Measurements from ENCODE around the gene WDCP. TPM values are rescaled to one million over a fixed set of nuclear protein-coding genes. Genes with fewer than 3 reads are reported as not detected.

WDCP gene
- total RNA-seq, 1 experiment from 2014 or later: 5.6 TPM

- no peak overlapping the region for H3K4me3 ChIP-seq (ENCODE audit: low read length)
- H3K4me2 ChIP-seq (ENCODE audit: low read length): no peak overlapping the region
- ChIA-PET POLR2A (ENCODE audit: unreplicated experiment) (no interaction called here), CTCF (no interaction called here)
- intact Hi-C loops (cut with micrococcal nuclease): no loop called here
- H3K27me3 ChIP-seq (ENCODE audit: low read length): no peaks in the 10 kb centered on the region
- no peaks in the 10 kb centered on the region for H3K4me1 ChIP-seq (ENCODE audit: insufficient read depth, low read length)
- H3K36me3 ChIP-seq (ENCODE audit: low read depth, low read length): peaks cover 21% of the 10 kb centered on the region
- no peaks in the 10 kb centered on the region for H3K9me2 ChIP-seq (replicated peaks; ENCODE audit: low read length)
- TF ChIP-seq EZH2phosphoT487 (IDR thresholded peaks at IDR 0.05; ENCODE audit: borderline replicate concordance, low read length): no peak
- no peak for TF ChIP-seq CTCF (conservative IDR thresholded peaks at IDR 0.05; ENCODE audit: low read depth, low read length)
- no peak for TF ChIP-seq EZH2 (IDR thresholded peaks at IDR 0.05; ENCODE audit: low read length, unreplicated experiment)
- H4K20me1 ChIP-seq (ENCODE audit: low read length): no peaks in the 10 kb centered on the region
- no peaks in the 10 kb centered on the region for H3K9me3 ChIP-seq (ENCODE audit: low read length)
- no peak overlapping the region for H2AFZ ChIP-seq (ENCODE audit: low read length)
- peaks cover 40% of the 10 kb centered on the region for H3K79me2 ChIP-seq (ENCODE audit: low read length)
- BruUV-seq (replicated peaks): no TSS peak
- H3K27ac ChIP-seq (ENCODE audit: low read length): no peak overlapping the region
- no peaks in the 10 kb centered on the region for H3F3A ChIP-seq (ENCODE audit: low read length, unreplicated experiment)
- DNase-seq: peak; percentile 25
- no peak overlapping the region for H3K9ac ChIP-seq (ENCODE audit: low read length)
- ATAC-seq: no peak
Measured at GRCh38 chr2:24040511-24040910, 6.7 kb downstream of the WDCP start.

GRCh38 chr2:24038786-24039499, 8.2 kb downstream of the WDCP start:
- H3K9ac ChIP-seq (ENCODE audit: low read length): no peak overlapping the region
- no peak overlapping the region for H3K4me3 ChIP-seq (ENCODE audit: low read length)
- POLR2A ChIA-PET (ENCODE audit: unreplicated experiment): no interaction called here
- H3K4me1 ChIP-seq (ENCODE audit: insufficient read depth, low read length): no peaks in the 10 kb centered on the region
- no peak overlapping the region for H3K27ac ChIP-seq (ENCODE audit: low read length)
- no peaks in the 10 kb centered on the region for H3K27me3 ChIP-seq (ENCODE audit: low read length)
- CTCF ChIA-PET: no interaction called here
- TF ChIP-seq EZH2phosphoT487 (IDR thresholded peaks at IDR 0.05; ENCODE audit: borderline replicate concordance, low read length) (no peak), CTCF (conservative IDR thresholded peaks at IDR 0.05; ENCODE audit: low read depth, low read length) (no peak), EZH2 (IDR thresholded peaks at IDR 0.05; ENCODE audit: low read length, unreplicated experiment) (no peak)
- H3K36me3 ChIP-seq (ENCODE audit: low read depth, low read length): peaks cover 21% of the 10 kb centered on the region
- intact Hi-C loops (cut with micrococcal nuclease): no loop called here
- H4K20me1 ChIP-seq (ENCODE audit: low read length): no peaks in the 10 kb centered on the region
- DNase-seq: no peak
- no peak overlapping the region for H3K4me2 ChIP-seq (ENCODE audit: low read length)
- BruUV-seq (replicated peaks): no TSS peak
- no peaks in the 10 kb centered on the region for H3K9me2 ChIP-seq (replicated peaks; ENCODE audit: low read length)
- peaks cover 38% of the 10 kb centered on the region for H3K79me2 ChIP-seq (ENCODE audit: low read length)
- no peaks in the 10 kb centered on the region for H3F3A ChIP-seq (ENCODE audit: low read length, unreplicated experiment)
- H3K9me3 ChIP-seq (ENCODE audit: low read length): no peaks in the 10 kb centered on the region
- ATAC-seq: no peak
- no peak overlapping the region for H2AFZ ChIP-seq (ENCODE audit: low read length)

GRCh38 chr2:24026233-24026632, 21.0 kb downstream of the WDCP start:
- TF ChIP-seq EZH2phosphoT487 (IDR thresholded peaks at IDR 0.05; ENCODE audit: borderline replicate concordance, low read length) (no peak), EZH2 (IDR thresholded peaks at IDR 0.05; ENCODE audit: low read length, unreplicated experiment) (no peak)
- no peak for ATAC-seq
- no TSS peak for BruUV-seq (replicated peaks)

More at GRCh38 chr2:24026233-24026632, 21.0 kb downstream of the WDCP start:
- no peaks in the 10 kb centered on the region for H3K9me2 ChIP-seq (replicated peaks; ENCODE audit: low read length)
- H3K27ac ChIP-seq (ENCODE audit: low read length): no peak overlapping the region
- no peak overlapping the region for H2AFZ ChIP-seq (ENCODE audit: low read length)
- CTCF ChIA-PET: no interaction called here
- H4K20me1 ChIP-seq (ENCODE audit: low read length): no peaks in the 10 kb centered on the region
- no peaks in the 10 kb centered on the region for H3K79me2 ChIP-seq (ENCODE audit: low read length)
- POLR2A ChIA-PET (ENCODE audit: unreplicated experiment): no interaction called here
- H3K4me1 ChIP-seq (ENCODE audit: insufficient read depth, low read length): peaks cover 9% of the 10 kb centered on the region
- DNase-seq: no peak
- no peaks in the 10 kb centered on the region for H3F3A ChIP-seq (ENCODE audit: low read length, unreplicated experiment)
- intact Hi-C loops (cut with micrococcal nuclease): no loop called here
- no peaks in the 10 kb centered on the region for H3K27me3 ChIP-seq (ENCODE audit: low read length)
- peaks cover 25% of the 10 kb centered on the region; the same call in 1 of the 2 replicates for H3K36me3 ChIP-seq (ENCODE audit: low read depth, low read length)
- H3K9ac ChIP-seq (ENCODE audit: low read length): no peak overlapping the region
- H3K4me3 ChIP-seq (ENCODE audit: low read length): no peak overlapping the region
- no peaks in the 10 kb centered on the region for H3K9me3 ChIP-seq (ENCODE audit: low read length)
- no peak overlapping the region for H3K4me2 ChIP-seq (ENCODE audit: low read length)
